GM18861 (cell line): Measurements from ENCODE around the gene CFAP410.

Experiments used
- ATAC-seq: cut with Tn5 transposase; IDR thresholded peaks from one replicate; pipeline ENCODE4 v1.9.1; 2021; ENCODE audit not compliant: unreplicated experiment

Gene CFAP410

GRCh38 chr21:44331650-44332307 is 7.4 kb downstream of the CFAP410 start:
- ATAC-seq, result no peak

GRCh38 chr21:44331209-44331608 is 8.0 kb downstream of the CFAP410 start:
- no peak for ATAC-seq

GRCh38 chr21:44330698-44331097 is 8.5 kb downstream of the CFAP410 start:
- no peak for ATAC-seq

- ATAC-seq, result no peak
Observed at GRCh38 chr21:44329971-44330681, 9.1 kb downstream of the CFAP410 start.

- no peak for ATAC-seq
Observed at GRCh38 chr21:44329086-44329889, 9.9 kb downstream of the CFAP410 start.

- ATAC-seq, result no peak
Observed at GRCh38 chr21:44328242-44328895, 10.8 kb downstream of the CFAP410 start.

- no peak for ATAC-seq
Observed at GRCh38 chr21:44327603-44327974, 11.6 kb downstream of the CFAP410 start.

GRCh38 chr21:44326716-44327602 is 12.2 kb downstream of the CFAP410 start:
- no peak for ATAC-seq

GRCh38 chr21:44326272-44326647 is 12.9 kb downstream of the CFAP410 start:
- no peak for ATAC-seq

GRCh38 chr21:44325386-44326271 is 13.6 kb downstream of the CFAP410 start:
- ATAC-seq, result no peak

- no peak for ATAC-seq
Observed at GRCh38 chr21:44324854-44325107, 14.4 kb downstream of the CFAP410 start.

GRCh38 chr21:44324106-44324853 is 14.9 kb downstream of the CFAP410 start:
- ATAC-seq, result no peak

- no peak for ATAC-seq
Observed at GRCh38 chr21:44323591-44323990, 15.6 kb downstream of the CFAP410 start.

- ATAC-seq, result no peak
Observed at GRCh38 chr21:44322621-44323325, 16.4 kb downstream of the CFAP410 start.

- no peak for ATAC-seq
Observed at GRCh38 chr21:44321846-44322450, 17.2 kb downstream of the CFAP410 start.

GRCh38 chr21:44320847-44321246 is 18.3 kb downstream of the CFAP410 start:
- no peak for ATAC-seq

GRCh38 chr21:44319407-44320065 is 19.7 kb downstream of the CFAP410 start:
- ATAC-seq, result no peak
